Measurements from ENCODE around the gene PTER.

- TF ChIP-seq CTCF (IDR thresholded peaks at IDR 0.05) (no peak), POLR2A (IDR thresholded peaks at IDR 0.05) (no peak)
Measured at GRCh38 chr10:16519908-16520861, 83.4 kb downstream of the PTER start.
